MM.1S (cell line): Measurements from ENCODE around the gene WDR70.

Experiments used
- EZH2 ChIP-seq: fragments of 300-600 bp; sonication (generic); optimal IDR thresholded peaks from 2 replicates; pipeline ENCODE3; 2017; ENCODE audit warnings: low read depth, mild to moderate bottlenecking, antibody characterized with exemption, low read length, mixed read lengths
- EZH2phosphoT487 ChIP-seq: fragments of 300-600 bp; sonication (generic); IDR thresholded peaks from 2 replicates; pipeline ENCODE4 v1.6.1; 2018; ENCODE audit warnings: antibody characterized with exemption, low read length
- TF ChIP-seq, protein P1 (sequence below): fragments of 300-600 bp; sonication (generic); IDR thresholded peaks from 2 replicates; pipeline ENCODE4 v1.5.1; 2016; ENCODE audit warnings: antibody characterized with exemption, low read length, mixed read lengths

DNA sequence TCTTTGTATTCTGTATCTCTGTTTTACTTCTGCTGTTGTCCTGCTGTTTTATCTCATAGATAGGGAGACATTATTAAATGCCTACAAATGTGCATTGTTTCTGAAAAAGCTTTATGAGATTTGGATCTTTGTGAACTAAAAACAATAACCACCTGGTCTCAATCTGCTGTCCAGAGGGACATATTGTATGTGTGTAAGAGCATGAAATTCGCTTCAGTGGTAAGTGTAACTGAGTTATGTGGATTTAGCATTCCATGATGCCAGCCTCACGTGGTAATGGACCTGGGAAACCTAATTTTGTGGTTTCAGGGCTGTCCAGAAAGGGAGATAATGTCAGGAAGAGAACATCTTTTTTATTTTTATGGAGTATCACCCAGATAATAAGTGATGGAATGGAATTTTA is 341.4 kb downstream of the WDR70 start:
- no peak for TF ChIP-seq EZH2phosphoT487
- TF ChIP-seq, protein P1, sequence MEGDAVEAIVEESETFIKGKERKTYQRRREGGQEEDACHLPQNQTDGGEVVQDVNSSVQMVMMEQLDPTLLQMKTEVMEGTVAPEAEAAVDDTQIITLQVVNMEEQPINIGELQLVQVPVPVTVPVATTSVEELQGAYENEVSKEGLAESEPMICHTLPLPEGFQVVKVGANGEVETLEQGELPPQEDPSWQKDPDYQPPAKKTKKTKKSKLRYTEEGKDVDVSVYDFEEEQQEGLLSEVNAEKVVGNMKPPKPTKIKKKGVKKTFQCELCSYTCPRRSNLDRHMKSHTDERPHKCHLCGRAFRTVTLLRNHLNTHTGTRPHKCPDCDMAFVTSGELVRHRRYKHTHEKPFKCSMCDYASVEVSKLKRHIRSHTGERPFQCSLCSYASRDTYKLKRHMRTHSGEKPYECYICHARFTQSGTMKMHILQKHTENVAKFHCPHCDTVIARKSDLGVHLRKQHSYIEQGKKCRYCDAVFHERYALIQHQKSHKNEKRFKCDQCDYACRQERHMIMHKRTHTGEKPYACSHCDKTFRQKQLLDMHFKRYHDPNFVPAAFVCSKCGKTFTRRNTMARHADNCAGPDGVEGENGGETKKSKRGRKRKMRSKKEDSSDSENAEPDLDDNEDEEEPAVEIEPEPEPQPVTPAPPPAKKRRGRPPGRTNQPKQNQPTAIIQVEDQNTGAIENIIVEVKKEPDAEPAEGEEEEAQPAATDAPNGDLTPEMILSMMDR = no peak
- no peak for TF ChIP-seq EZH2
